Non-pigmented ciliary epithelial cell (primary cell): ENCODE measurements around the gene TTLL9.

Source experiments
- DNase-seq: peaks from one replicate; pipeline ENCODE4 v3.0.0-alpha.2; 2010; ENCODE audit warnings: low read depth

Gene TTLL9

GRCh38 chr20:31979713-31980426 is 109.4 kb downstream of the TTLL9 start:
- DNase-seq: no peak

GRCh38 chr20:31981784-31982183 is 111.3 kb downstream of the TTLL9 start:
- DNase-seq: no peak

- DNase-seq: no peak
Observed at GRCh38 chr20:31984981-31985471, 114.6 kb downstream of the TTLL9 start.

GRCh38 chr20:31987744-31988143 is 117.3 kb downstream of the TTLL9 start:
- no peak for DNase-seq

GRCh38 chr20:31988430-31989015 is 118.1 kb downstream of the TTLL9 start:
- no peak for DNase-seq

- DNase-seq: no peak
Observed at GRCh38 chr20:31989030-31989645, 118.7 kb downstream of the TTLL9 start.

- no peak for DNase-seq
Observed at GRCh38 chr20:31990641-31991338, 120.4 kb downstream of the TTLL9 start.

- no peak for DNase-seq
Observed at GRCh38 chr20:31991339-31991705, 120.9 kb downstream of the TTLL9 start.

GRCh38 chr20:31992086-31992485 is 121.7 kb downstream of the TTLL9 start:
- no peak for DNase-seq
